ENCODE measurements around the gene HOXB13. TPM values are rescaled to one million over a fixed set of nuclear protein-coding genes. Genes with fewer than 3 reads are reported as not detected.

Gene HOXB13
- total and polyA plus RNA-seq, 2 of the 13 experiments (the other 11 are each of a cell fraction or from before 2014, with no cell fraction given): not detected

DNA sequence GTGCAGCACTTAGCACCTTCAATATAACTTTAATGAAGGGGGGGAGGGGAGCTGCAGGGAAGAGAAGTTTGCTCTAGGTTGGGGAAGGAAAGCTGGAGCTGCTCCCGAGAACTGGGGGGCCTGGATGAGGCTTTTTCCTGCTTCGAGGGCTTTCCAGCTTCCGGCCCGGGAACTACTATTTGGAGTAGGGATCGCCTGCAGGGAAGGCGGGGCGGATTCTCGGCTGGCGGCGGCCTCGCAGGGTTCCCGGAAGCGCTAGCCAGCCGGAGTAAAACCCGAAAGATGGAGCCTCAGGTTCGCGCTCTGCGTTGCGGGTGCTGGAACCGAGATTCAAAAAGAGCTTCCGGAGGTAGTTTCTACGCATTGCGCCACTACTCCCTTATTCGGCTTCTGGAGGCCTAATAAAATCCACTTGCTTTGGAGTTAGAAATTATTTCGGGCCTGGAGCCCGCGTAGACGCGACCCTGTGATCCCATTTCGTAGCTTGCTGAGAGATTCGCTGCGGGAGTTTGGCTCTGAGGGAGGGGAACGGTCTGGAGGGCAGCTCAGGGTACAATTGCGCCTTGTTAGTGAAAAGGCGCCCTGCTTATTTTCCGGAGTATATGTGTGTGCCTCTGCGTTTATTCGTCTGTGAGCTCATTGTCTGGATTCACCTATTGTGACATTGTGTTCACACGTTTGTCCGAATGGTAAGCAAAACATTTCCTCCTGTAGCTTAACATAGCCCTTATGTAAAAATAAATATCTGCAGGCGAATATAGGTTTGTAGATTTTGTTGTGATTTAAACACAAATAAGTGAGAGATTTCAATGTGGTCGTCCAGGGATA lies 4.9 kb downstream of the HOXB13 start:
- FAIRE-seq: no peak
- Histone ChIP-seq H3K9me3 (ENCODE audit: low read length) (no peaks in the 10 kb centered on the region), H3K27me3 (ENCODE audit: control insufficient read depth in 1 of 2, insufficient read depth in 2 of 2, low read length in 2 of 2) (peaks cover 22 to 76% of the 10 kb centered on the region in 2 experiments), H3K79me2 (ENCODE audit: insufficient read depth, low read length) (no peaks in the 10 kb centered on the region), H3K27ac (ENCODE audit: extremely low read length, insufficient read depth, low read length) (no peak overlapping the region), H2AFZ (ENCODE audit: low read length) (no peak overlapping the region), H3K4me2 (ENCODE audit: low read depth, low read length) (no peak overlapping the region), H3K4me1 (ENCODE audit: insufficient read depth, low read length) (no peaks in the 10 kb centered on the region), H3K36me3 (replicated peaks in 1 of 2; ENCODE audit: control insufficient read depth in 1 of 2, insufficient read depth in 2 of 2, low read length in 2 of 2) (no peaks in the 10 kb centered on the region), H3K9ac (ENCODE audit: insufficient read depth, low read depth, low read length) (no peak overlapping the region), H3K4me3 (replicated peaks in 1 of 3; ENCODE audit: insufficient read depth in 1 of 3, low read depth in 2 of 3, low read length in 3 of 3) (no peak overlapping the region), H4K20me1 (ENCODE audit: insufficient read depth, low read length) (no peaks in the 10 kb centered on the region)
- no peak for DNase-seq (ENCODE audit: low spot score)
- in situ Hi-C loops (cut with HindIII; ENCODE audit: extremely low pct_ligation_motif_present, low pct_unique_long_range_greater_than_20kb) (no loop called here), intact Hi-C loops (cut with micrococcal nuclease; ENCODE audit: unreplicated experiment) (loop anchor here (1.0 to 2.0 kb wide), 2 partner anchors 68 to 155 kb away; no protein-coding TSS in a partner anchor)
- BruUV-seq (replicated peaks): no TSS peak
- WGBS (ENCODE audit: low lambda C conversion rate): 67% methylated on average over 42 of the region's 42 CpGs
- POLR2A ChIA-PET: interaction anchor here (1.6 kb wide), 1 partner anchor 67 kb away, joined by 5 read pairs; no protein-coding TSS in a partner anchor
- CTCF ChIA-PET (ENCODE audit: low intra/inter-chr PET ratio, low total read pairs): interaction anchor here (0.7 to 3.8 kb wide), 4 partner anchors 67 to 161 kb away, joined by 4 to 47 read pairs (median 22); no protein-coding TSS in a partner anchor
- ATAC-seq: no peak
- TF ChIP-seq CBX1 (IDR thresholded peaks at IDR 0.05; ENCODE audit: low read depth): no peak
- TF ChIP-seq ZMAT3 (CRISPR knock-in tag; conservative IDR thresholded peaks at IDR 0.05): no peak
- TF ChIP-seq SYNCRIP (IDR thresholded peaks at IDR 0.05; ENCODE audit: insufficient read depth, low read depth, low read length): no peak
- no peak for TF ChIP-seq RFX3 (CRISPR knock-in tag; IDR thresholded peaks at IDR 0.05)
- no peak for TF ChIP-seq PRDM15 (CRISPR knock-in tag; IDR thresholded peaks at IDR 0.05)
- TF ChIP-seq SAFB2 (CRISPR knock-in tag; IDR thresholded peaks at IDR 0.05; ENCODE audit: borderline replicate concordance, low read depth): no peak
- no peak for TF ChIP-seq ZBTB10 (CRISPR knock-in tag; IDR thresholded peaks at IDR 0.05; ENCODE audit: borderline replicate concordance)
- TF ChIP-seq ZNF558 (CRISPR knock-in tag; IDR thresholded peaks at IDR 0.05; ENCODE audit: borderline replicate concordance): no peak
- no peak for TF ChIP-seq SPEN (CRISPR knock-in tag; IDR thresholded peaks at IDR 0.05; ENCODE audit: low read depth)
- TF ChIP-seq ZNF451 (CRISPR knock-in tag; IDR thresholded peaks at IDR 0.05): no peak
- no peak for TF ChIP-seq TFDP1 (CRISPR knock-in tag; IDR thresholded peaks at IDR 0.05; ENCODE audit: borderline replicate concordance)
- TF ChIP-seq XBP1 (CRISPR knock-in tag; IDR thresholded peaks at IDR 0.05): no peak
- no peak for TF ChIP-seq ZNF567 (CRISPR knock-in tag; IDR thresholded peaks at IDR 0.05; ENCODE audit: borderline replicate concordance)
- TF ChIP-seq ZNF224 (CRISPR knock-in tag; IDR thresholded peaks at IDR 0.05): no peak
- no peak for TF ChIP-seq MIER3 (CRISPR knock-in tag; IDR thresholded peaks at IDR 0.05; ENCODE audit: borderline replicate concordance)
- no peak for TF ChIP-seq RARA (CRISPR knock-in tag; IDR thresholded peaks at IDR 0.05)
- TF ChIP-seq TCF7 (IDR thresholded peaks at IDR 0.05; ENCODE audit: low read depth): no peak

Data from HepG2 (cell line).